ENCODE measurements around the gene PAX2.

Gene PAX2

DNA sequence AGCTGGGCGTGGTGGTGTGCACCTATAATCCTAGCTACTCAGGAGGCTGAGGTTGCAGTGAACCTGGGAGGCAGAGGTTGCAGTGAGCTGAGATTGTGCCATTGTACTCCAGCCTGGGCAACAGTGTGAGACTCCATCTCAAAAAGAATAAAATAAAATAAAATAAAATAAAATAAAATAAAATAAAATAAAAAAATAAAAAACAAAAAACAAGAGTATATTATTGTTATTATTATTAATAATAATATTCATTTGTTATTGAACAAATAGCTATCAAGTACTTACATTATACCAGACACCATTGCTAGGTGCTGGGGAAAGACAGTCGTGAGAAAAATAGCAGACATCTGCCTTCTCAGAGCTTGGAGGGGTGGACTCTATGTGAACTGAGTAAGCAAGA, 24.1 kb downstream of the PAX2 start:
- Histone ChIP-seq H3K27me3 (no peaks in the 10 kb centered on the region; the same call in 1 of the 2 replicates), H4K20me1 (no peaks in the 10 kb centered on the region), H3K4me3 (no peak overlapping the region), H3K4me1 (no peaks in the 10 kb centered on the region), H3K9ac (no peak overlapping the region), H3K36me3 (no peaks in the 10 kb centered on the region), H3K27ac (no peak overlapping the region), H3K9me3 (no peaks in the 10 kb centered on the region), H3K4me2 (no peak overlapping the region)
- TF ChIP-seq Cebpa-rat (IDR thresholded peaks at IDR 0.05), result no peak

DNA sequence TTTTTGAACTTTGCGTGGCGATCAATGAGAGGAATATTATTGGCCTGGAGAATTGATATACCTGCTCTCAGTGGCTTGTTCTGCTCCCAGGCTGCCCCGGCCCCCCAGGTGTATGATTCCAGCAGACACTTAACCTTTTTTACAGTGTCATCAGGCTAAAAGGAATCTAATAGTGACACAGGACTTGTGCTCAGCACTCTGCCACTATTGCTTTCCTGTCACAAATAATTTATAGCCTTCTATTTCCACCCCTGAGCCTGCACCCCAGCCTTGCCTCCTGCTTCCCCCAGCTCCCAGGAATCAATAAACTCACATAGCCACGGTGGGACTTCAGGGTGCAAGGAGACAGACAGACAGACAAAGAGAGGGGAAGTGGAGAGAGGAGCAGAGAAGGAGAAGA, 28.3 kb downstream of the PAX2 start:
- Histone ChIP-seq H3K9me3 (no peaks in the 10 kb centered on the region), H3K4me2 (no peak overlapping the region), H4K20me1 (no peaks in the 10 kb centered on the region), H3K4me1 (no peaks in the 10 kb centered on the region), H3K27me3 (no peaks in the 10 kb centered on the region), H3K36me3 (no peaks in the 10 kb centered on the region), H3K27ac (no peak overlapping the region), H3K9ac (no peak overlapping the region), H3K4me3 (no peak overlapping the region)
- no peak for TF ChIP-seq Cebpa-rat (IDR thresholded peaks at IDR 0.05)

DNA sequence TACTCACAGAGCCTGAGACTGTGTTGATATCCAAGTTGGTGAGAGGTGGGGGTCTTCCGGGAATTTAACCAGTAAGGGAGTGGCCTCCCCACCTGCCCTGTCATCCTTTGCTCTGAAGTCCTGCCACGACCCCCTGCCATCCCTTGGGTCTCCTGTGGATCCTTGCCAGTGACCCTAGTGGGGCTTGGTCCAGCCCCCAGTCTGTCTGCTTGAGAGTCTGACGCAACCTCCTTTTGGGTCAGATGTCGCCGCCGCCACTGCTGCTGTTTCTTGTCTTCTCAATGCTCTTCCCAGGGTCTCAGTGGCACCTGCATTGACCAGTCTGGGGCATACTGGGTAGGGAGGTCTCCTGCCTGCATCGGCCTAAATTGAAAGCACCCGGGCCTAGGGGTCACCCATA, 28.8 kb downstream of the PAX2 start:
- Histone ChIP-seq H3K4me1 (no peaks in the 10 kb centered on the region), H3K27me3 (no peaks in the 10 kb centered on the region), H3K9ac (no peak overlapping the region), H4K20me1 (no peaks in the 10 kb centered on the region), H3K27ac (no peak overlapping the region), H3K9me3 (no peaks in the 10 kb centered on the region), H3K4me2 (no peak overlapping the region), H3K4me3 (no peak overlapping the region), H3K36me3 (no peaks in the 10 kb centered on the region)
- TF ChIP-seq Cebpa-rat (IDR thresholded peaks at IDR 0.05), result no peak

DNA sequence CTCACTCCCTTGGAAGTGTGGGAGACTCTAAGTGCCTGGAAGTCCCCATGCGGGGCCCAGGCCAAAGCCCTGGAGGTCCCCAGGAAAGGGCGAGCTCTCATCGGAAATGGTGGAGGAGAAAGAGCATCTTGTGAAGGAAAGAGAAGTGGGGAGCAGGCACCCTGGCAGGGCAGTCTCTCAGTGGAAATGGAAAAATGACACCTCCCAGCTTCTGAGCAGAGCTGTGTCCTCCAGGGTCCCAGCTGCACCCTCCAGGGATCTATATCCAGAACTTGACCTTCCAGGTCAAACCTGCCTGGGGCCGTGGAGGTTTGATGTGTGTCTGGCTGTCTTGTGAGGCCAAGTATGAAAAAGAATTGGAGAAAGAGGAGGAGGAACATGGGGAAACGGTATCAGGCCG, 29.5 kb downstream of the PAX2 start:
- no peaks in the 10 kb centered on the region for H3K4me1 ChIP-seq
- H3K9ac ChIP-seq, result no peak overlapping the region
- H3K9me3 ChIP-seq, result no peaks in the 10 kb centered on the region
- no peaks in the 10 kb centered on the region for H4K20me1 ChIP-seq
- H3K4me2 ChIP-seq, result no peak overlapping the region
- no peaks in the 10 kb centered on the region for H3K36me3 ChIP-seq
- no peak overlapping the region for H3K27ac ChIP-seq
- no peaks in the 10 kb centered on the region for H3K27me3 ChIP-seq
- H3K4me3 ChIP-seq, result no peak overlapping the region
- TF ChIP-seq Cebpa-rat (IDR thresholded peaks at IDR 0.05), result no peak

DNA sequence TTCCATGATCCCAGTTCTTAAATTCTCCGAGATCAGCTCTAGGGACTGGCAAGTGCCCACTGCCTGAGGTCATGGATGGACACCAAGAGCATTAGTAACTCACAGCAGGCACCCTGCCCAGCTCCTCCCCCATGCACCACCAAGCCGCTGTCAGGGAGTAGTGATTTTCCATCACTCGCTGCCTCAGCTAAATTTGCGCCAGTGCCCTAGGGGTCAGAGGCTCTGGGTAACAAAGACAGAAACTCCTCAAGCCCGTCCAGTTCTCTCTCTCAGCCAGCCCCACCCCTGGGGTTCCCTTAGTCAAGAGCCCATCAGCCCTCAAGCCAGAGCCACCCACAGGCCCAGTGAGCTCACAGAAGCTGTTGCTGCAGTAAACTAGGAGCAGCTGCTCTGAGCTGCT, 30.0 kb downstream of the PAX2 start:
- TF ChIP-seq Cebpa-rat (IDR thresholded peaks at IDR 0.05), result no peak
- no peaks in the 10 kb centered on the region for H3K9me3 ChIP-seq
- H4K20me1 ChIP-seq, result no peaks in the 10 kb centered on the region
- H3K4me3 ChIP-seq, result no peak overlapping the region
- H3K36me3 ChIP-seq, result no peaks in the 10 kb centered on the region
- peaks cover 4% of the 10 kb centered on the region; the same call in 1 of the 2 replicates for H3K27me3 ChIP-seq
- no peaks in the 10 kb centered on the region for H3K4me1 ChIP-seq
- no peak overlapping the region for H3K4me2 ChIP-seq
- no peak overlapping the region for H3K27ac ChIP-seq
- H3K9ac ChIP-seq, result no peak overlapping the region

DNA sequence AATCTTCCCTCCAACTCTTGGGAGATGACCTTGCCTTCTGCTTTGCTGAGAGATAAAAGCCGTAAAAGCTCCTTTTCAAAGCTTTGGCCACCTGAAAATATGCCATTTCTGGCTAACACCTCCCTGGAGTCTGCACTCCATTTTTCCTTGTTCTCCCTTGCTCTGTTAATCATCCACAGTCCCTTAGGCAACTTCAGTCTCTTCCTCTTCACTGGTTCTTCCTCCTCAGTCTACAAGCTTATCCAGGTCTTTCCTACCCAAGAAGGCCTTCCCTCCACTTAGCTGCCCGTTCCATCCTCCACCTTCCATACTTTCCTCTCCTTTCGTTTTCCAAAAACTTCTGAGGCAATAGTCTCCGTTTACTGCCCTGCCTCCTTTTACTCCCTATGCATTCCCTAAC, 30.5 kb downstream of the PAX2 start:
- Histone ChIP-seq H4K20me1 (no peaks in the 10 kb centered on the region), H3K27ac (no peak overlapping the region), H3K9me3 (no peaks in the 10 kb centered on the region), H3K4me3 (no peak overlapping the region), H3K27me3 (peaks cover 4% of the 10 kb centered on the region; the same call in 1 of the 2 replicates), H3K4me2 (no peak overlapping the region), H3K4me1 (no peaks in the 10 kb centered on the region), H3K9ac (no peak overlapping the region), H3K36me3 (no peaks in the 10 kb centered on the region)
- TF ChIP-seq Cebpa-rat (IDR thresholded peaks at IDR 0.05), result no peak

DNA sequence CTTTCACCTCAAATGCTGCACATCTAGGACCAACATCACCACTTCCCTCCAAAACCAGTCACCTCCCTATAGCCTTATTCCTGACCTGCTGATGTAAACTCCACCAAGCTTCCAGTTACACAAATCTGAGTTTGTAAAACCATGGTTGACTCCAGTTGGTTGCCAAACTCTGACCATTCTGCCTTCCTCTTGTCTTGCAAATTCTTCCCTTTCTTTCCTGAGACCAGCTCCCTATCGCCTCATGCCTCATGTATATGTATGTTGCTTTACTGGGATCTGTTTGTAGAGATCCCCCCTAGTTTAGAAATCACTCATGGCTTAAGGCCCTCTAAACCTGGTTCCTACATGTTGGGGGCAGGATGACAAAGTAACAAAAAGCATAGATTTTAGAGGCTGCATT, 31.3 kb downstream of the PAX2 start:
- H3K36me3 ChIP-seq, result no peaks in the 10 kb centered on the region
- no peak overlapping the region for H3K27ac ChIP-seq
- H3K9me3 ChIP-seq, result no peaks in the 10 kb centered on the region
- no peaks in the 10 kb centered on the region for H4K20me1 ChIP-seq
- H3K4me3 ChIP-seq, result no peak overlapping the region
- H3K27me3 ChIP-seq, result peaks cover 4% of the 10 kb centered on the region; the same call in 1 of the 2 replicates
- TF ChIP-seq Cebpa-rat (IDR thresholded peaks at IDR 0.05), result no peak
- H3K4me1 ChIP-seq, result no peaks in the 10 kb centered on the region
- no peak overlapping the region for H3K4me2 ChIP-seq
- H3K9ac ChIP-seq, result no peak overlapping the region

DNA sequence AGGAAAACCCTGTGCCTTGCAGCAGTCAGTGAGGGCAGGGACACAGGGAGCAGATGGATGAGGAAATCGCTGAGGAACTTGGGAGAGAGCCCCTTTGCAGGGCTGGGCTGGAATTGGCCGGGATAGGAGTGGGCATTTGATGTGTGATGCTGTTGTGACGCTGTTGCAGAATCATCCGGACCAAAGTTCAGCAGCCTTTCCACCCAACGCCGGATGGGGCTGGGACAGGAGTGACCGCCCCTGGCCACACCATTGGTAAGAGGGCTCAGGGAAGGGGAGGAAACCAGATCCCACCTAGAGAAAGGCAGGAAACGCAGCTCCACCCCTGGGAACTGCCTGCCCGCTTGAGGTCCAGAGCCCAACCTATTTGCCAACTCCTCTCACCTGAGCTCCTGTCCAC, 33.9 kb downstream of the PAX2 start:
- peaks cover 4% of the 10 kb centered on the region; the same call in 1 of the 2 replicates for H3K27me3 ChIP-seq
- no peaks in the 10 kb centered on the region for H4K20me1 ChIP-seq
- no peak overlapping the region for H3K9ac ChIP-seq
- H3K4me3 ChIP-seq, result no peak overlapping the region
- H3K27ac ChIP-seq, result no peak overlapping the region
- H3K4me1 ChIP-seq, result no peaks in the 10 kb centered on the region
- H3K4me2 ChIP-seq, result no peak overlapping the region
- H3K36me3 ChIP-seq, result no peaks in the 10 kb centered on the region
- no peak for TF ChIP-seq Cebpa-rat (IDR thresholded peaks at IDR 0.05)
- H3K9me3 ChIP-seq, result no peaks in the 10 kb centered on the region

DNA sequence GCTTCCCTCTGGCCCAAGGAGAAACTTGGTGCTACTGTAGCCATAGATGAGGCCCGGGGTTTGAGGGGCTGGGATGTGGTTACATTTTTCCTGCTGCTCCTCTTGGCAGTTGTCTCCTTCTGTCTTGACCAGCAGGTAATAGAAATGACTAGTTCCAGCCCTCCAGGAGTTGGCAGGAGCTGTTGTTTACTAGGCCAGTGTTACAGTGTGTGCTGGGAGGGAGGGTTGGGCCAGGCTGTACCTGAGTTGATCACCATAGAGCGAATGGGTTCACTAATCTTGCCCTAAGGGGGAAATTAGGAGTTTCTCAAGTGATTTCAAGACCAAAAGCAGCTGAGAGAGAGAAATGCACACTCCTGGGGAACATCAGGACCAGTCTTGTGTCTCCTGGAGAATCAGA, 34.9 kb downstream of the PAX2 start:
- Histone ChIP-seq H3K36me3 (no peaks in the 10 kb centered on the region), H3K9ac (no peak overlapping the region), H3K27me3 (peaks cover 4% of the 10 kb centered on the region; the same call in 1 of the 2 replicates), H3K4me3 (no peak overlapping the region), H3K4me2 (no peak overlapping the region), H3K9me3 (no peaks in the 10 kb centered on the region), H3K4me1 (no peaks in the 10 kb centered on the region), H3K27ac (no peak overlapping the region), H4K20me1 (no peaks in the 10 kb centered on the region)
- TF ChIP-seq Cebpa-rat (IDR thresholded peaks at IDR 0.05), result no peak

DNA sequence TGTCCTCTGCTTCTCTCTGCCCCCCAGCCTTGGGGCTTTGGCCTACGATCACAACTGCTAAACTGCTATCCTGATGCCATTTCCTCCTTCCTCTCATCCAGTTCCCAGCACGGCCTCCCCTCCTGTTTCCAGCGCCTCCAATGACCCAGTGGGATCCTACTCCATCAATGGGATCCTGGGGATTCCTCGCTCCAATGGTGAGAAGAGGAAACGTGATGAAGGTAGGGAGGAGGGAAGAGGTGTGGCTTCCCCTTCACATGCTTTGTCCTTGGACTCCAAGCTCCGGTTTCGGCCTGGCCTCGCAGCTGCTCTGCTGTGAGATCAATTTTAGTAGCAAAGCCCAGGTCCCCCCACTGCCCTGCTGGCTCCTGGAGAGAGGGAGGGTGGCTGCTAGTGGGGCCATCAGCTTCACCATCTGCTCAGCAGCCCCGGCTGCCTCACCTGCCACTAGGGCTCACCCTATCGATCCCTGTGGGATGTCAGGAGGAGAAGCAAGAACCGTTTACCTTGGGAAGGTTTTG, 35.8 kb downstream of the PAX2 start:
- H3K9ac ChIP-seq, result no peak overlapping the region
- H3K27ac ChIP-seq, result no peak overlapping the region
- no peak for TF ChIP-seq Cebpa-rat (IDR thresholded peaks at IDR 0.05)
- H3K4me2 ChIP-seq, result no peak overlapping the region
- no peaks in the 10 kb centered on the region for H4K20me1 ChIP-seq
- H3K4me3 ChIP-seq, result no peak overlapping the region
- H3K36me3 ChIP-seq, result no peaks in the 10 kb centered on the region
- no peaks in the 10 kb centered on the region for H3K4me1 ChIP-seq
- no peaks in the 10 kb centered on the region for H3K9me3 ChIP-seq
- H3K27me3 ChIP-seq, result peaks cover 4% of the 10 kb centered on the region; the same call in 1 of the 2 replicates

Data from BLaER1 (cell line).